Right lobe of liver (tissue), 6 donors: Measurements from ENCODE around the gene LRRC56. TPM values are rescaled to one million over a fixed set of nuclear protein-coding genes. Genes with fewer than 3 reads are reported as not detected.

Experiments used
- ATAC-seq, 4 donors: fragments of 200-7000 bp; cut with Tn5 transposase; one replicate each; pipeline ENCODE4 v1.9.1; 2020; ENCODE audit warnings: mild to moderate bottlenecking in 4 of 4, moderate library complexity in 4 of 4
- DNase-seq, 3 donors: peaks; one replicate each; pipeline ENCODE4 v3.0.0-alpha.2; 2020
- H3K27ac ChIP-seq, 3 donors: fragments of 200-600 bp; one replicate each; pipeline ENCODE4 v1.8.0; 2022
- H3K27me3 ChIP-seq, 2 donors: fragments of 200-600 bp; one replicate each; pipeline ENCODE4 v1.8.0; 2022
- H3K36me3 ChIP-seq, 4 donors: fragments of 200-600 bp; sonication (generic) in 1 of 4; one replicate each; pipeline versions ENCODE4 v1.5.1 to v1.8.0; 2017 to 2022; ENCODE audit warnings: control low read depth in 1 of 4
- H3K4me1 ChIP-seq, 4 donors: fragments of 200-600 bp; sonication (generic) in 1 of 4; one replicate each; pipeline versions ENCODE4 v1.5.1 to v1.8.0; 2017 to 2022; ENCODE audit warnings: control low read depth in 1 of 4
- H3K4me3 ChIP-seq, 3 donors: fragments of 200-600 bp; one replicate each; pipeline ENCODE4 v1.8.0; 2022
- H3K9me3 ChIP-seq, 4 donors: fragments of 200-600 bp; sonication (generic) in 1 of 4; one replicate each; pipeline versions ENCODE4 v1.5.1 to v1.8.0; 2017 to 2022; ENCODE audit warnings: control low read depth in 1 of 4
- POLR2A ChIP-seq: fragments of 450-650 bp; IDR thresholded peaks from one replicate; pipeline ENCODE4 v1.6.1; 2017; ENCODE audit warnings: antibody characterized with exemption, mild to moderate bottlenecking
- WGBS: methylation state at CpG from one replicate; pipeline ENCODE4 v1.1.6; 2018; ENCODE audit warnings: low coverage, low lambda C conversion rate; ENCODE audit not compliant: insufficient coverage; ENCODE audit errors: missing lambda C conversion rate; 5-methylcytosine and 5-hydroxymethylcytosine counted together
- intact Hi-C, 2 donors: fragments of 100-400 bp; cut with DNase I; formaldehyde crosslinking; loops; one replicate each; pipeline versions ENCODE4 v1.11.2 to v1.14.1; 2022
- total RNA-seq, 6 experiments: library from RNA; depleted of rRNA in 2 of 6; stranded (reverse); fragments of >200 nt in 2 of 6; fragmentation: NEBNext Ultra II Directional in 3 of 6; extraction: Animal tissue kit (Norgen Biotek cat#: 25700) in 3 of 6; gene quantifications; one replicate each; pipeline versions ENCODE4 v1.1.0 to v1.2.4, GENCODE V29; 2016 to 2023
- TF ChIP-seq, protein P1 (sequence below), 4 donors: fragments of 200-600 bp in 3 of 4; fragments of 450-650 bp in 1 of 4; IDR thresholded peaks; one replicate each; pipeline versions ENCODE4 v1.5.1 to v1.8.0; 2016 to 2022; ENCODE audit warnings: antibody characterized with exemption in 4 of 4, mild to moderate bottlenecking in 2 of 4
- donor health status: DM: no; HTN: yes; CAD: no.
- donor health status: DM: no; HTN: no; CAD: no.
- donor health status: DM: no; HTN: no; CAD: no.
- donor health status: DM: no; HTN: yes; CAD: no.
- donor health status: DM: no; HTN: yes; CAD: no.

Gene LRRC56
- total RNA-seq, 6 experiments from 2014 or later, result 0.12 to 1.1 (median 0.71) TPM; not detected in 1

DNA sequence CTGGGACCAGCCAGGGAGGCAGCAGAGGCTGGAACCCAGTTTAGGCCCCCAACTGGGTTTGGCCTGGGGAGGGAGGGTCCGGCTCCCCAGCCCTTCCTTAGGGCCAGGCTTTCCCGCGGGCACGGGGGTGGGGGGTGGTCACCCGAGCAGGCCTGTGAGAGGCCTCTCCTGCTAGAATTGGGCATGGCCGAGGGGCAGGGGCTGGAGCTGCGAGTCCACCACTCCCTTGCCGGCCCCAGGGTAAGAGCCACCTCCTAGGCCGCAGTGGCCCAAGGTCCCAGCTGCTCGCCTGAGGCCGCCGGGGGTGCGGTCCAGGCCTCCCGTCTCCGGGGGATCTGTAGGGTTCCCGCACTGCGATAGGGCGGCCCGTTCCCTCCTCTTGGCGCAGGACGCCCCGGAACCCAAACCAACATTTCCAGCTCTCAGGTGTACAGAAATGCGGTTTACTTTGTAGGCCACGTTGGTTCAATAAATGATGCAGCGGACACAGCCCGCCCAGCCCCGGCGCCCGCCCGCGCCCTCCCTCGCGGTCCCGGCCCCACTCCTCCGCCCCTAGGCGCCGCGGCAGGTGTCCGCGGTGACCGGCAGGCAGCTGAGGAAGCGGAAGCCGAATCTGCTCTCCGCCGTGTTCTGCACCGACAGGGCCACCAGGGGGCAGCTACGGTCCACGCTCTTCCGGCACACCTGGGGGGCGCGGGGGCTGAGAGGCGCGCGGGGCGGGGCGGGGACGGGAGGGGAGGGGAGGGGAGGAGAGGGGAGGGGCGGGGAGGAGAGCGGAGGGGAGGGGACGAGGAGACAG is 17.3 kb downstream of the LRRC56 start:
- TF ChIP-seq, protein P1, sequence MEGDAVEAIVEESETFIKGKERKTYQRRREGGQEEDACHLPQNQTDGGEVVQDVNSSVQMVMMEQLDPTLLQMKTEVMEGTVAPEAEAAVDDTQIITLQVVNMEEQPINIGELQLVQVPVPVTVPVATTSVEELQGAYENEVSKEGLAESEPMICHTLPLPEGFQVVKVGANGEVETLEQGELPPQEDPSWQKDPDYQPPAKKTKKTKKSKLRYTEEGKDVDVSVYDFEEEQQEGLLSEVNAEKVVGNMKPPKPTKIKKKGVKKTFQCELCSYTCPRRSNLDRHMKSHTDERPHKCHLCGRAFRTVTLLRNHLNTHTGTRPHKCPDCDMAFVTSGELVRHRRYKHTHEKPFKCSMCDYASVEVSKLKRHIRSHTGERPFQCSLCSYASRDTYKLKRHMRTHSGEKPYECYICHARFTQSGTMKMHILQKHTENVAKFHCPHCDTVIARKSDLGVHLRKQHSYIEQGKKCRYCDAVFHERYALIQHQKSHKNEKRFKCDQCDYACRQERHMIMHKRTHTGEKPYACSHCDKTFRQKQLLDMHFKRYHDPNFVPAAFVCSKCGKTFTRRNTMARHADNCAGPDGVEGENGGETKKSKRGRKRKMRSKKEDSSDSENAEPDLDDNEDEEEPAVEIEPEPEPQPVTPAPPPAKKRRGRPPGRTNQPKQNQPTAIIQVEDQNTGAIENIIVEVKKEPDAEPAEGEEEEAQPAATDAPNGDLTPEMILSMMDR (IDR thresholded peaks at IDR 0.05), result peak; percentile 43 to 55 (median 50)
- TF ChIP-seq POLR2A, result no peak
- WGBS, result 2% methylated on average over 28 of the region's 60 CpGs
- H3K27me3 ChIP-seq, result no peaks in the 10 kb centered on the region
- DNase-seq (peak in 2 of 3 donors; percentile 71 to 74), ATAC-seq (peak; percentile 66 to 76 (median 69))
- intact Hi-C loops, result loop anchor here (5.0 to 10.0 kb wide), 2 partner anchors 58 to 200 kb away; no protein-coding TSS in a partner anchor
- H3K27ac ChIP-seq, result no peak overlapping the region
- H3K4me3 ChIP-seq, result peak overlapping the region; percentile 16 to 33 (median 26)
- no peaks in the 10 kb centered on the region for H3K9me3 ChIP-seq
- peaks cover 0 to 16% (median 2%) of the 10 kb centered on the region in 4 donors for H3K4me1 ChIP-seq
- no peaks in the 10 kb centered on the region for H3K36me3 ChIP-seq

DNA sequence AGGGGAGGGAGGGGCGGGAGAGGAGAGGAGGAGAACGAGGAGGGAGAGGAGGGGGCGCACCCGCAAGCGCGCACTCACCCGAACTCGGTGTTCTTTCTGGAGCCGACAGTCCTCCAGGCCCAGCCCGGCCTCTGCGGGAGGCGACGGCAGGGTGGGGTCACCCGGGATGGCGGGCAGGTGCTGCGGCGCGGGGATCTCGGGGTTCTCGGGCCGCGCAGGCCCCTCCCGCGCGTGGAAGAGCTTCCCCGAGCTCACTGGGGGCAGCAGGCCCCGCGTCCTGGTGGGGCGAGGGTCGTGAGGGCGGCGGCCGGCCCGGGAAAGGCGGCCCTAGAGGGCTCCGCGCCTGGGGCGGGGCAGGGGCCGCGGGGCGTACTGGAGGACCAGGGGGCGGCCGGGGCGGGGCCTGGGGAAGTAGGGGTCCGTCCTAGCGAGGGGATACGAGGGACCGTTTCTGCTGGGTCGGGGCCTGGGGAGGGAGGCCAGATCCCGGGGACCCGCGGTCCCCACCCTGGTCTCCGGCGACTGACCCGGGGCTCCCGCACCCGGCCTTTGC is 18.0 kb downstream of the LRRC56 start:
- H3K9me3 ChIP-seq, result no peaks in the 10 kb centered on the region
- ATAC-seq, result no peak
- TF ChIP-seq, protein P1 (IDR thresholded peaks at IDR 0.05), result no peak
- TF ChIP-seq POLR2A, result no peak
- H3K27ac ChIP-seq, result no peak overlapping the region
- 11% methylated on average over 16 of the region's 57 CpGs for WGBS
- DNase-seq, result no peak
- intact Hi-C loops, result loop anchor here (5.0 to 10.0 kb wide), 2 partner anchors 57 to 199 kb away; no protein-coding TSS in a partner anchor
- H3K36me3 ChIP-seq, result no peaks in the 10 kb centered on the region
- peaks cover 0 to 20% (median 2%) of the 10 kb centered on the region in 4 donors for H3K4me1 ChIP-seq
- H3K4me3 ChIP-seq, result peak overlapping the region in 2 of 3 donors; percentile 9 to 24
- no peaks in the 10 kb centered on the region for H3K27me3 ChIP-seq

DNA sequence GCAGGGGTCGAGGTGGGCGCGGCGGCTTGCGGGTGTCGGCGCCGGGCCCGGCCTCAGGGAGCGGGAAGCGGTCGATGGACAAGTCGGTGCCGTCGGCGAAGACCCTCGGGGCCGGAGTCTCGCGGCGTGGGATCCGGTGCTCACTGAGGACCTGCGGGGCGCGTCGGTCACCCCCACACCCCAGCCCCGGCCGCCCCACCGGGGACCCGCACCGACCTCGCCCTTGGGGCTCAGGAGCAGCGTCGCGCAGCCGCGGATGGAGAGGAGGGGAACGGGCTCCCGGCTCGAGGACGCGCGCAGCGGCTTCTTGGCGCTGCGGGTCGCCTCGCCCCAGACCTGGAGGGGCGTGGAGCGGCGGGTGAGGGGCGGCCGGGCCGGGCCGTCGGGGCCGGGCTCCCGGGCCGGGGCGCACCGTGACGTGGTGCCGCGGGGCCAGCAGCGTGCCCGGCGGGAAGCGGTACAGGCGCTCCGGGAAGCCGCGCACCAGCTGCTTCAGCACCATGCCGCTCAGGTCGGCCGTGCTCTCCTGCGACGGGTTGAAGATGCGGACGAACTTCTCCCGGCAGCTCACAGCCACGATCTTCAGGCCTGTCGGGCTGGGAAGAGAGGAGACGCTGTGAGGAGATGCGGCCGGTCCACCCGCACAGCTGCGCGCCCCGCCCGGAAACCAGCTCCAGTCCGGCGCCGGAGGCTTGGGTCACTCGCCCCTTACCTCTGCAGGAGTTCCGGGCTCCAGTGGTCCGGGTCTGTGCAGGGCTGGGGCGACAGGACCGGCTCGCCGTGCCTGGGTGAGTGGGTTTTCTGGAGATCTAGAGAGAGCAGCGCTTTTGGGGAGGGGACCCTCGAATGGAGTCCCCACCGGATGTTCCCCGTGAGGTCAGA is 18.7 kb downstream of the LRRC56 start:
- no peak for ATAC-seq
- Histone ChIP-seq H3K27me3 (no peaks in the 10 kb centered on the region), H3K4me3 (no peak overlapping the region)

More for the DNA sequence above, 18.7 kb downstream of the LRRC56 start:
- Histone ChIP-seq H3K36me3 (no peaks in the 10 kb centered on the region), H3K9me3 (no peaks in the 10 kb centered on the region), H3K27ac (no peak overlapping the region), H3K4me1 (peaks cover 0 to 21% (median 2%) of the 10 kb centered on the region in 4 donors)
- intact Hi-C loops, result loop anchor here (5.0 to 10.0 kb wide), 2 partner anchors 56 to 199 kb away; no protein-coding TSS in a partner anchor
- DNase-seq, result no peak
- no peak for TF ChIP-seq POLR2A
- TF ChIP-seq, protein P1 (IDR thresholded peaks at IDR 0.05), result no peak
- WGBS, result 52% methylated on average over 6 of the region's 104 CpGs
